K562 (cell line): ENCODE measurements around the gene TMEM45A. TPM values are rescaled to one million over a fixed set of nuclear protein-coding genes. Genes with fewer than 3 reads are reported as not detected.

Experiments
- ATAC-seq: fragments of 200-7000 bp; cut with Tn5 transposase; 3 replicates; pipeline ENCODE4 v1.9.1; 2020; ENCODE audit warnings: moderate library complexity
- BruUV-seq: library from RNA; stranded (reverse); fragments of 400-500 nt; replicated peaks from 2 replicates; lab custom pipeline; 2021; lab: Mats Ljungman, UMichigan
- CTCF ChIA-PET: fragments of 300-600 bp; formaldehyde crosslinking; extraction: SDS; loops from one replicate; lab custom pipeline; 2021; ENCODE audit warnings: low intra/inter-chr PET ratio; lab: Yijun Ruan, JAX
- POLR2A ChIA-PET: fragments of 300-600, 350-650 bp; sonication (Branson Sonifier 250); formaldehyde crosslinking; extraction: SDS; loops from one replicate; lab custom pipeline; 2021; ENCODE audit warnings: antibody characterized with exemption, inconsistent platforms; lab: Yijun Ruan, JAX
- DNase-seq, 4 experiments: peaks; one replicate each; pipeline versions ENCODE4 v3.0.0 to v3.0.0-alpha.2; 2011 to 2018; ENCODE audit warnings: low spot score in 3 of 4, mixed read lengths in 3 of 4; ENCODE audit errors: extremely low read depth in 1 of 4
- FAIRE-seq: peaks from 2 replicates; lab custom pipeline; 2011; peaks lifted over from hg19 to GRCh38; lab: Jason Lieb, UNC
- H2AFZ ChIP-seq: 2 replicates; pipeline ENCODE4 v1.6.0; 2011; ENCODE audit warnings: low read depth, low read length, control low read depth, inconsistent platforms
- H3K27ac ChIP-seq: fragments of 200-600 bp; 3 replicates; pipeline ENCODE4 v1.8.0; 2011; ENCODE audit warnings: low read depth, mild to moderate bottlenecking, control low read depth, inconsistent platforms, low read length, moderate library complexity, mixed read lengths; ENCODE audit errors: extremely low read depth
- H3K27me3 ChIP-seq, 2 experiments: fragments of 300-600 bp in 1 of 2; 2 replicates in 1 of 2; 3 replicates in 1 of 2; pipeline versions ENCODE4 v1.6.0 to v1.8.0; 2011; ENCODE audit warnings: inconsistent platforms in 2 of 2, low read length in 2 of 2, mild to moderate bottlenecking in 1 of 2, mixed read lengths in 1 of 2, moderate library complexity in 1 of 2; ENCODE audit not compliant: control insufficient read depth in 2 of 2, insufficient read depth in 2 of 2
- H3K36me3 ChIP-seq: fragments of 300-600 bp; 3 replicates; pipeline ENCODE4 v1.8.0; 2011; ENCODE audit warnings: mild to moderate bottlenecking, low read length, inconsistent platforms; ENCODE audit not compliant: control insufficient read depth, insufficient read depth
- H3K4me1 ChIP-seq, 2 experiments: fragments of 200-600 bp in 1 of 2; replicated peaks in 1 of 2; 2 replicates in 1 of 2; 3 replicates in 1 of 2; pipeline versions ENCODE4 v1.5.1 to v1.8.0; 2011; ENCODE audit warnings: inconsistent platforms in 2 of 2, low read length in 2 of 2, mild to moderate bottlenecking in 1 of 2, mixed read lengths in 1 of 2, moderate library complexity in 1 of 2; ENCODE audit not compliant: control insufficient read depth in 2 of 2, insufficient read depth in 2 of 2
- H3K4me2 ChIP-seq: 2 replicates; pipeline ENCODE4 v1.6.1; 2011; ENCODE audit warnings: low read length, control low read depth, inconsistent platforms, mixed read lengths; ENCODE audit not compliant: insufficient read depth
- H3K4me3 ChIP-seq: fragments of 200-600 bp; sonication (generic), shearing (Covaris generic); 2 replicates; pipeline ENCODE4 v1.5.1; 2016; ENCODE audit warnings: control low read depth, inconsistent platforms
- H3K79me2 ChIP-seq: fragments of 200-600 bp; 3 replicates; pipeline ENCODE4 v1.8.0; 2011; ENCODE audit warnings: low read length, inconsistent platforms; ENCODE audit not compliant: control insufficient read depth, insufficient read depth
- H3K9ac ChIP-seq, 2 experiments: 2 replicates each; pipeline versions ENCODE4 v1.6.0 to v1.6.1; 2011; ENCODE audit warnings: low read depth in 2 of 2, low read length in 2 of 2, control low read depth in 1 of 2, inconsistent platforms in 1 of 2, mild to moderate bottlenecking in 1 of 2, mixed read lengths in 1 of 2; ENCODE audit not compliant: insufficient read depth in 1 of 2
- H3K9me1 ChIP-seq: one replicate; pipeline ENCODE4 v1.6.0; 2011; ENCODE audit warnings: inconsistent platforms, mild to moderate bottlenecking, low read length, moderate library complexity; ENCODE audit not compliant: control insufficient read depth, insufficient read depth
- H3K9me3 ChIP-seq: replicated peaks from 2 replicates; pipeline ENCODE4 v1.5.1; 2011; ENCODE audit warnings: low read depth, low read length, inconsistent platforms; ENCODE audit not compliant: control insufficient read depth, insufficient read depth
- H4K20me1 ChIP-seq: replicated peaks from 2 replicates; pipeline ENCODE4 v1.6.1; 2011; ENCODE audit warnings: low read length, inconsistent platforms, mixed read lengths; ENCODE audit not compliant: control insufficient read depth, insufficient read depth
- ATF7 ChIP-seq: fragments of 450-650 bp; IDR thresholded peaks from 2 replicates; pipeline ENCODE4 v1.7.1; 2014; ENCODE audit warnings: mild to moderate bottlenecking, moderate library complexity
- KDM2B ChIP-seq: fragments of 250-450 bp; sonication (Bioruptor Pico); IDR thresholded peaks from 2 replicates; pipeline ENCODE4 v1.8.0; 2021; ENCODE audit warnings: mild to moderate bottlenecking, moderate library complexity
- NFE2 ChIP-seq: IDR thresholded peaks from 2 replicates; pipeline ENCODE4 v1.6.1; 2014; ENCODE audit warnings: antibody characterized with exemption, low read depth
- RAD51 ChIP-seq: fragments of 450-650 bp; IDR thresholded peaks from 2 replicates; pipeline ENCODE4 v1.7.1; 2016; ENCODE audit warnings: low read depth, mild to moderate bottlenecking, borderline replicate concordance
- RFX5 ChIP-seq: IDR thresholded peaks from 2 replicates; pipeline ENCODE4 v1.6.1; 2011; ENCODE audit warnings: low read depth, mild to moderate bottlenecking, improper control_type of control experiment, low read length
- STAG1 ChIP-seq: sonication (generic); formaldehyde crosslinking; IDR thresholded peaks from 2 replicates; pipeline ENCODE4 v1.5.0; 2020; ENCODE audit warnings: missing genetic modification reagents, borderline replicate concordance
- ZFP30 ChIP-seq: fragments of 250-450 bp; sonication (Bioruptor Pico); IDR thresholded peaks from 2 replicates; pipeline ENCODE4 v1.8.0; 2022; ENCODE audit warnings: moderate library complexity, mild to moderate bottlenecking, inconsistent platforms, borderline replicate concordance
- ZNF165 ChIP-seq: fragments of 250-450 bp; sonication (Bioruptor Pico); IDR thresholded peaks from 2 replicates; pipeline ENCODE4 v1.4.0; 2020; ENCODE audit warnings: borderline replicate concordance
- ZNF184 ChIP-seq: sonication (generic); formaldehyde crosslinking; IDR thresholded peaks from 2 replicates; pipeline ENCODE4 v1.5.0; 2020; ENCODE audit warnings: missing genetic modification reagents
- ZNF253 ChIP-seq: fragments of 250-450 bp; sonication (Bioruptor Pico); conservative IDR thresholded peaks from 2 replicates; pipeline ENCODE4 v1.6.1; 2021; ENCODE audit warnings: mild to moderate bottlenecking
- ZNF311 ChIP-seq: fragments of 250-450 bp; sonication (Bioruptor Pico); IDR thresholded peaks from 2 replicates; pipeline ENCODE4 v1.4.0; 2020; ENCODE audit warnings: mild to moderate bottlenecking, moderate library complexity
- ZNF384 ChIP-seq: IDR thresholded peaks from 2 replicates; pipeline ENCODE4 v1.6.1; 2012; ENCODE audit warnings: low read depth, low read length, improper control_type of control experiment
- WGBS: fragments of 100-300 bp; shearing (Covaris generic); methylation state at CpG from one replicate; pipeline ENCODE4 v1.1.6; 2016; ENCODE audit warnings: low coverage, mixed read lengths; ENCODE audit not compliant: insufficient coverage; ENCODE audit errors: missing lambda C conversion rate; 5-methylcytosine and 5-hydroxymethylcytosine counted together
- in situ Hi-C: fragments of 300-500 bp; cut with MboI; formaldehyde crosslinking; loops from 4 replicates; pipeline ENCODE4 v1.15.0; 2018; ENCODE audit warnings: inconsistent platforms, mixed read lengths
- intact Hi-C: fragments of 100-400 bp; cut with micrococcal nuclease; formaldehyde crosslinking; loops from 2 replicates; pipeline ENCODE4 v1.14.2; 2022
- polyA plus RNA-seq, 8 experiments: library from polyadenylated mRNA; depleted of rRNA in 4 of 8; stranded (reverse) in 5 of 8; unstranded in 3 of 8; fragments of >200 nt; fragmentation: Nextera tagmentation in 2 of 8; fragmentation: Illumina TruSeq in 1 of 8; extraction: Ambion mirVana in 2 of 8; extraction: Trizol in 1 of 8; gene quantifications; 2 replicates each; pipeline versions ENCODE4 v1.2.1 to v1.2.3, GENCODE V29; 2011 to 2014; ENCODE audit warnings: inconsistent platforms in 1 of 8, missing spikeins in 1 of 8
- total RNA-seq, 7 experiments: library from RNA; depleted of rRNA in 6 of 7; stranded (reverse); fragments of >200 nt in 6 of 7; fragmentation: Illumina TruSeq in 2 of 7; extraction: Trizol in 2 of 7; gene quantifications; 2 replicates each; pipeline versions ENCODE4 v1.2.1 to v1.2.3, GENCODE V29; 2011 to 2021; ENCODE audit warnings: low replicate concordance in 1 of 7
- TF ChIP-seq, protein P1 (sequence below), 2 experiments: fragments of 450-650 bp; conservative IDR thresholded peaks; 2 replicates each; pipeline ENCODE4 v1.6.1; 2017; ENCODE audit warnings: mild to moderate bottlenecking in 2 of 2, moderate library complexity in 2 of 2
- TF ChIP-seq, protein P2 (sequence below), 2 experiments: fragments of 450-650 bp; formaldehyde crosslinking in 1 of 2; IDR thresholded peaks; 2 replicates each; pipeline versions ENCODE4 v1.4.0 to v1.6.1; 2014 to 2020; ENCODE audit warnings: mild to moderate bottlenecking in 2 of 2, borderline replicate concordance in 1 of 2, low read depth in 1 of 2

Gene TMEM45A
- total and polyA plus RNA-seq, 9 of the 15 experiments (the other 6 are each of a cell fraction or from before 2014, with no cell fraction given) = 0.41 to 4.1 (median 0.95) TPM

GRCh38 chr3:100463002-100463401, 29.4 kb upstream of the TMEM45A start:
- Histone ChIP-seq H3K27me3 (no peaks in the 10 kb centered on the region), H3K9me1 (no peaks in the 10 kb centered on the region), H3K9me3 (no peaks in the 10 kb centered on the region), H3K79me2 (no peaks in the 10 kb centered on the region), H4K20me1 (no peaks in the 10 kb centered on the region), H3K4me1 (peaks cover 0 to 4% of the 10 kb centered on the region in 2 experiments; a peak in 1 of 5 replicates), H3K4me2 (no peak overlapping the region), H3K4me3 (no peak overlapping the region), H3K36me3 (no peaks in the 10 kb centered on the region), H3K27ac (no peak overlapping the region), H3K9ac (no peak overlapping the region), H2AFZ (no peak overlapping the region)
- POLR2A ChIA-PET = interaction anchor here (0.6 to 1.2 kb wide), 3 partner anchors 30 to 61 kb away, joined by 3 to 4 read pairs (median 4); partner anchors contain the start of genes LNP1 and TMEM45A
- FAIRE-seq (peak; percentile 88), DNase-seq (peak; percentile 31 to 66 (median 39)), ATAC-seq (peak; percentile 97)
- WGBS = 0% methylated on average over 3 of the region's 3 CpGs
- in situ Hi-C loops = loop anchor here (5.0 kb wide), 1 partner anchor 129 kb away; no protein-coding TSS in a partner anchor
- intact Hi-C loops = loop anchor here (1.0 to 10.0 kb wide), 5 partner anchors 127 to 334 kb away; no protein-coding TSS in a partner anchor
- BruUV-seq = no TSS peak
- CTCF ChIA-PET = interaction anchor here (0.8 to 2.1 kb wide), 4 partner anchors 126 to 334 kb away, joined by 5 to 7 read pairs (median 6); no protein-coding TSS in a partner anchor
- TF ChIP-seq NFE2 (no peak), ZNF311 (CRISPR knock-in tag) (no peak), STAG1 (CRISPR knock-in tag) (peak; percentile 25; the same call in 1 of the 2 replicates), ZNF184 (no peak), ZNF253 (CRISPR knock-in tag) (no peak), KDM2B (no peak), ZNF384 (0 out of 2 replicates have a peak, but pooled peaks have one; percentile 20), RAD51 (no peak), ZFP30 (CRISPR knock-in tag) (no peak), ATF7 (no peak), ZNF165 (CRISPR knock-in tag) (no peak), RFX5 (no peak)
- TF ChIP-seq, protein P1, sequence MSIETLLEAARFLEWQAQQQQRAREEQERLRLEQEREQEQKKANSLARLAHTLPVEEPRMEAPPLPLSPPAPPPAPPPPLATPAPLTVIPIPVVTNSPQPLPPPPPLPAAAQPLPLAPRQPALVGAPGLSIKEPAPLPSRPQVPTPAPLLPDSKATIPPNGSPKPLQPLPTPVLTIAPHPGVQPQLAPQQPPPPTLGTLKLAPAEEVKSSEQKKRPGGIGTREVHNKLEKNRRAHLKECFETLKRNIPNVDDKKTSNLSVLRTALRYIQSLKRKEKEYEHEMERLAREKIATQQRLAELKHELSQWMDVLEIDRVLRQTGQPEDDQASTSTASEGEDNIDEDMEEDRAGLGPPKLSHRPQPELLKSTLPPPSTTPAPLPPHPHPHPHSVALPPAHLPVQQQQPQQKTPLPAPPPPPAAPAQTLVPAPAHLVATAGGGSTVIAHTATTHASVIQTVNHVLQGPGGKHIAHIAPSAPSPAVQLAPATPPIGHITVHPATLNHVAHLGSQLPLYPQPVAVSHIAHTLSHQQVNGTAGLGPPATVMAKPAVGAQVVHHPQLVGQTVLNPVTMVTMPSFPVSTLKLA (conservative IDR thresholded peaks at IDR 0.05) = no peak
- TF ChIP-seq, protein P2, sequence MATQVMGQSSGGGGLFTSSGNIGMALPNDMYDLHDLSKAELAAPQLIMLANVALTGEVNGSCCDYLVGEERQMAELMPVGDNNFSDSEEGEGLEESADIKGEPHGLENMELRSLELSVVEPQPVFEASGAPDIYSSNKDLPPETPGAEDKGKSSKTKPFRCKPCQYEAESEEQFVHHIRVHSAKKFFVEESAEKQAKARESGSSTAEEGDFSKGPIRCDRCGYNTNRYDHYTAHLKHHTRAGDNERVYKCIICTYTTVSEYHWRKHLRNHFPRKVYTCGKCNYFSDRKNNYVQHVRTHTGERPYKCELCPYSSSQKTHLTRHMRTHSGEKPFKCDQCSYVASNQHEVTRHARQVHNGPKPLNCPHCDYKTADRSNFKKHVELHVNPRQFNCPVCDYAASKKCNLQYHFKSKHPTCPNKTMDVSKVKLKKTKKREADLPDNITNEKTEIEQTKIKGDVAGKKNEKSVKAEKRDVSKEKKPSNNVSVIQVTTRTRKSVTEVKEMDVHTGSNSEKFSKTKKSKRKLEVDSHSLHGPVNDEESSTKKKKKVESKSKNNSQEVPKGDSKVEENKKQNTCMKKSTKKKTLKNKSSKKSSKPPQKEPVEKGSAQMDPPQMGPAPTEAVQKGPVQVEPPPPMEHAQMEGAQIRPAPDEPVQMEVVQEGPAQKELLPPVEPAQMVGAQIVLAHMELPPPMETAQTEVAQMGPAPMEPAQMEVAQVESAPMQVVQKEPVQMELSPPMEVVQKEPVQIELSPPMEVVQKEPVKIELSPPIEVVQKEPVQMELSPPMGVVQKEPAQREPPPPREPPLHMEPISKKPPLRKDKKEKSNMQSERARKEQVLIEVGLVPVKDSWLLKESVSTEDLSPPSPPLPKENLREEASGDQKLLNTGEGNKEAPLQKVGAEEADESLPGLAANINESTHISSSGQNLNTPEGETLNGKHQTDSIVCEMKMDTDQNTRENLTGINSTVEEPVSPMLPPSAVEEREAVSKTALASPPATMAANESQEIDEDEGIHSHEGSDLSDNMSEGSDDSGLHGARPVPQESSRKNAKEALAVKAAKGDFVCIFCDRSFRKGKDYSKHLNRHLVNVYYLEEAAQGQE (IDR thresholded peaks at IDR 0.05; ENCODE audit: borderline replicate concordance) = peak; percentile 83
- TF ChIP-seq, protein P2 (CRISPR knock-in tag; IDR thresholded peaks at IDR 0.05; ENCODE audit: low read depth) = no peak
